ENCODE results near the gene MON2. TPM values are rescaled to one million over a fixed set of nuclear protein-coding genes. Genes with fewer than 3 reads are reported as not detected.
"Not testable (repeated sequence)": the region's sequence is repeated elsewhere in the genome, so short reads cannot be mapped to it uniquely, and the experiment has no call there.

Gene MON2
- total and polyA plus RNA-seq, 5 experiments from 2014 or later: 11.3 to 79.3 (median 18.5) TPM

- POLR2A ChIA-PET: no interaction called here
- DNase-seq: no peak
- H3K4me1 Mint-ChIP-seq: no peaks in the 10 kb centered on the region
- peaks cover 0 to 14% (median 4%) of the 10 kb centered on the region in 3 donors for H3K36me3 Mint-ChIP-seq
- H3K27ac Mint-ChIP-seq: no peak overlapping the region
- H3K9me3 Mint-ChIP-seq: peaks cover 0 to 18% (median 5%) of the 10 kb centered on the region in 9 donors
- ATAC-seq: no peak
- H3K27me3 Mint-ChIP-seq: peaks cover 0 to 14% (median 5%) of the 10 kb centered on the region in 5 donors
- no peak overlapping the region for H3K4me3 Mint-ChIP-seq
Measured at GRCh38 chr12:62458626-62459025, 8.0 kb upstream of the MON2 start.

GRCh38 chr12:62459976-62460375, 6.7 kb upstream of the MON2 start:
- Mint-ChIP-seq H3K4me1 (no peaks in the 10 kb centered on the region), H3K27me3 (peaks cover 0 to 14% (median 5%) of the 10 kb centered on the region in 5 donors), H3K9me3 (peaks cover 0 to 21% (median 8%) of the 10 kb centered on the region in 9 donors), H3K4me3 (no peak overlapping the region), H3K27ac (no peak overlapping the region), H3K36me3 (peaks cover 0 to 14% (median 7%) of the 10 kb centered on the region in 3 donors)
- ATAC-seq (no peak), DNase-seq (no peak)
- POLR2A ChIA-PET: no interaction called here

- Mint-ChIP-seq H3K36me3 (peaks cover 0 to 12% (median 5%) of the 10 kb centered on the region in 3 donors), H3K27me3 (peaks cover 0 to 10% (median under 1%) of the 10 kb centered on the region in 5 donors), H3K9me3 (peaks cover 0 to 21% (median 6%) of the 10 kb centered on the region in 9 donors)
- H3K4me3 Mint-ChIP-seq, POLR2A ChIA-PET, H3K27ac Mint-ChIP-seq, ATAC-seq, H3K4me1 Mint-ChIP-seq: not testable (repeated sequence)
- DNase-seq: peak in 1 of 10 donors; percentile 51
Measured at GRCh38 chr12:62461171-62461837, 5.3 kb upstream of the MON2 start.

GRCh38 chr12:62463252-62463651, 3.4 kb upstream of the MON2 start:
- ATAC-seq, DNase-seq, H3K4me3 Mint-ChIP-seq, H3K27ac Mint-ChIP-seq, POLR2A ChIA-PET: not testable (repeated sequence)
- Mint-ChIP-seq H3K9me3 (peaks cover 0 to 21% (median 6%) of the 10 kb centered on the region in 9 donors), H3K4me1 (peaks cover 9 to 18% (median 14%) of the 10 kb centered on the region in 4 donors), H3K27me3 (peaks cover 0 to 10% (median 0%) of the 10 kb centered on the region in 5 donors), H3K36me3 (peaks cover 0 to 11% (median 5%) of the 10 kb centered on the region in 3 donors)

- Mint-ChIP-seq H3K27me3 (peaks cover 0 to 4% (median 0%) of the 10 kb centered on the region in 5 donors), H3K9me3 (peaks cover 0 to 21% (median 6%) of the 10 kb centered on the region in 9 donors)
Measured at GRCh38 chr12:62466018-62466593, 520 bp upstream of the MON2 start.

GRCh38 chr12:62468397-62468796, 1.8 kb downstream of the MON2 start:
- Mint-ChIP-seq H3K9me3 (peaks cover 0 to 6% (median 2%) of the 10 kb centered on the region in 9 donors), H3K27me3 (no peaks in the 10 kb centered on the region), H3K4me3 (peak overlapping the region in 9 of 10 donors; percentile 30 to 96 (median 90)), H3K27ac (peak overlapping the region in 2 of 10 donors; percentile 36 to 59), H3K4me1 (peaks cover 10 to 31% (median 22%) of the 10 kb centered on the region in 4 donors), H3K36me3 (peaks cover 0 to 5% (median 4%) of the 10 kb centered on the region in 3 donors)
- DNase-seq (no peak), ATAC-seq (no peak)
- POLR2A ChIA-PET: no interaction called here

More at GRCh38 chr12:62466018-62466593, 520 bp upstream of the MON2 start:
- H3K4me1 Mint-ChIP-seq: peaks cover 9 to 31% (median 20%) of the 10 kb centered on the region in 4 donors
- H3K4me3 Mint-ChIP-seq: peak overlapping the region; percentile 88 to 98 (median 92)
- H3K27ac Mint-ChIP-seq: peak overlapping the region; percentile 93 to 98 (median 96)
- POLR2A ChIA-PET: interaction anchor here (1.4 to 2.0 kb wide), 2 partner anchors 137 to 206 kb away, joined by 6 to 21 read pairs; partner anchors contain the start of gene USP15
- peaks cover 0 to 11% (median 5%) of the 10 kb centered on the region in 3 donors for H3K36me3 Mint-ChIP-seq
- ATAC-seq (peak; percentile 27 to 33), DNase-seq (peak in 5 of 10 donors; percentile 5 to 55 (median 16))

- Mint-ChIP-seq H3K4me1 (peaks cover 12 to 33% (median 26%) of the 10 kb centered on the region in 4 donors), H3K27ac (peak overlapping the region in 1 of 10 donors; percentile 46), H3K27me3 (no peaks in the 10 kb centered on the region), H3K9me3 (peaks cover 0 to under 1% (median 0%) of the 10 kb centered on the region in 9 donors), H3K4me3 (peak overlapping the region; percentile 16 to 67 (median 50)), H3K36me3 (peaks cover 0 to 9% (median 0%) of the 10 kb centered on the region in 3 donors)
- ATAC-seq (no peak), DNase-seq (no peak)
- POLR2A ChIA-PET: no interaction called here
Measured at GRCh38 chr12:62468935-62469334, 2.3 kb downstream of the MON2 start.

GRCh38 chr12:62469704-62470103, 3.1 kb downstream of the MON2 start:
- no peaks in the 10 kb centered on the region for H3K9me3 Mint-ChIP-seq
- H3K27ac Mint-ChIP-seq: peak overlapping the region in 2 of 10 donors; percentile 21 to 46
- H3K4me3 Mint-ChIP-seq: peak overlapping the region in 9 of 10 donors; percentile 12 to 67 (median 50)
- peaks cover 0 to 15% (median under 1%) of the 10 kb centered on the region in 3 donors for H3K36me3 Mint-ChIP-seq
- ATAC-seq (no peak), DNase-seq (no peak)
- POLR2A ChIA-PET: no interaction called here
- peaks cover 17 to 40% (median 30%) of the 10 kb centered on the region in 4 donors for H3K4me1 Mint-ChIP-seq
- H3K27me3 Mint-ChIP-seq: no peaks in the 10 kb centered on the region

- no peaks in the 10 kb centered on the region for H3K9me3 Mint-ChIP-seq
- no peak overlapping the region for H3K4me3 Mint-ChIP-seq
- DNase-seq (no peak), ATAC-seq (no peak)
- peaks cover 17 to 43% (median 32%) of the 10 kb centered on the region in 4 donors for H3K4me1 Mint-ChIP-seq
- H3K27ac Mint-ChIP-seq: no peak overlapping the region
- H3K27me3 Mint-ChIP-seq: no peaks in the 10 kb centered on the region
- POLR2A ChIA-PET: no interaction called here
- peaks cover 0 to 26% (median 2%) of the 10 kb centered on the region in 3 donors for H3K36me3 Mint-ChIP-seq
Measured at GRCh38 chr12:62471734-62472133, 5.1 kb downstream of the MON2 start.

- POLR2A ChIA-PET: no interaction called here
- H3K36me3 Mint-ChIP-seq: peaks cover 1 to 32% (median 3%) of the 10 kb centered on the region in 3 donors
- DNase-seq (no peak), ATAC-seq (no peak)
- peaks cover 19 to 45% (median 31%) of the 10 kb centered on the region in 4 donors for H3K4me1 Mint-ChIP-seq
- H3K9me3 Mint-ChIP-seq: no peaks in the 10 kb centered on the region
- peak overlapping the region in 1 of 10 donors; percentile 3 for H3K27ac Mint-ChIP-seq
- no peaks in the 10 kb centered on the region for H3K27me3 Mint-ChIP-seq
- no peak overlapping the region for H3K4me3 Mint-ChIP-seq
Measured at GRCh38 chr12:62472472-62472871, 5.8 kb downstream of the MON2 start.

GRCh38 chr12:62481843-62482540, 15.4 kb downstream of the MON2 start:
- Mint-ChIP-seq H3K36me3 (peaks cover 8 to 76% (median 16%) of the 10 kb centered on the region in 3 donors), H3K4me1 (peaks cover 16 to 39% (median 34%) of the 10 kb centered on the region in 4 donors)
- POLR2A ChIA-PET: no interaction called here

GRCh38 chr12:62482769-62483168, 16.1 kb downstream of the MON2 start:
- H3K4me3 Mint-ChIP-seq: no peak overlapping the region
- POLR2A ChIA-PET: no interaction called here
- no peak for DNase-seq
- H3K4me1 Mint-ChIP-seq: peaks cover 15 to 35% (median 30%) of the 10 kb centered on the region in 4 donors
- H3K9me3 Mint-ChIP-seq: no peaks in the 10 kb centered on the region
- peaks cover 4 to 70% (median 12%) of the 10 kb centered on the region in 3 donors for H3K36me3 Mint-ChIP-seq
- H3K27me3 Mint-ChIP-seq: no peaks in the 10 kb centered on the region
- H3K27ac Mint-ChIP-seq: peak overlapping the region in 1 of 10 donors; percentile 41
- ATAC-seq: no peak

More at GRCh38 chr12:62481843-62482540, 15.4 kb downstream of the MON2 start:
- Mint-ChIP-seq H3K4me3 (no peak overlapping the region), H3K27me3 (no peaks in the 10 kb centered on the region), H3K9me3 (no peaks in the 10 kb centered on the region), H3K27ac (peak overlapping the region in 2 of 10 donors; percentile 7 to 41)
- ATAC-seq (no peak), DNase-seq (no peak)
